ENCODE data around the gene EMX1.

- TF ChIP-seq EZH2 (IDR thresholded peaks at IDR 0.05; ENCODE audit: insufficient read depth, poor library complexity, severe bottlenecking) (no peak), EZH2phosphoT487 (IDR thresholded peaks at IDR 0.05; ENCODE audit: insufficient read depth, low read depth) (no peak)
Measured at GRCh38 chr2:72973566-72974435, 56.5 kb downstream of the EMX1 start.
